ENCODE measurements around the gene CARNS1. TPM values are rescaled to one million over a fixed set of nuclear protein-coding genes. Genes with fewer than 3 reads are reported as not detected.

The CARNS1 gene
- total and polyA plus RNA-seq, 3 donors from 2014 or later, result 0.74 to 1.6 (median 1.3) TPM

- TF ChIP-seq CTCF (IDR thresholded peaks at IDR 0.05), result no peak
- no peak for TF ChIP-seq POLR2A (IDR thresholded peaks at IDR 0.05)
- no peak for DNase-seq
- intact Hi-C loops (cut with DNase I; ENCODE audit: low total_unique reads), result no loop called here
- Histone ChIP-seq H3K9me3 (no peaks in the 10 kb centered on the region), H3K36me3 (ENCODE audit: low read depth, missing control alignments) (no peaks in the 10 kb centered on the region), H3K4me3 (no peak overlapping the region), H3K4me1 (peaks cover 5% of the 10 kb centered on the region), H3K27me3 (no peaks in the 10 kb centered on the region), H3K27ac (no peak overlapping the region)
- 77 to 79% methylated on average over 5 of the region's 5 CpGs for WGBS, 2 donors
Measured at GRCh38 chr11:67445515-67445914, 30.0 kb downstream of the CARNS1 start.

GRCh38 chr11:67448220-67448609 is 32.7 kb downstream of the CARNS1 start:
- no peak for DNase-seq
- Histone ChIP-seq H3K27ac (no peak overlapping the region), H3K27me3 (no peaks in the 10 kb centered on the region), H3K4me3 (no peak overlapping the region), H3K4me1 (no peaks in the 10 kb centered on the region), H3K9me3 (no peaks in the 10 kb centered on the region), H3K36me3 (ENCODE audit: low read depth, missing control alignments) (no peaks in the 10 kb centered on the region)
- whole genome bisulfite sequencing, 2 donors, result 94 to 96% methylated on average over 6 to 7 of the region's 7 CpGs
- intact Hi-C loops (cut with DNase I; ENCODE audit: low total_unique reads), result no loop called here
- TF ChIP-seq POLR2A (IDR thresholded peaks at IDR 0.05) (no peak), CTCF (IDR thresholded peaks at IDR 0.05) (no peak)

- no peaks in the 10 kb centered on the region for H3K4me1 ChIP-seq
Measured at GRCh38 chr11:67449116-67449844, 33.8 kb downstream of the CARNS1 start.

GRCh38 chr11:67450796-67451657 is 35.5 kb downstream of the CARNS1 start:
- Histone ChIP-seq H3K4me1 (no peaks in the 10 kb centered on the region), H3K27ac (no peak overlapping the region), H3K9me3 (no peaks in the 10 kb centered on the region), H3K36me3 (ENCODE audit: low read depth, missing control alignments) (no peaks in the 10 kb centered on the region), H3K4me3 (no peak overlapping the region), H3K27me3 (no peaks in the 10 kb centered on the region)
- TF ChIP-seq CTCF (IDR thresholded peaks at IDR 0.05) (no peak), POLR2A (IDR thresholded peaks at IDR 0.05) (no peak)
- intact Hi-C loops (cut with DNase I; ENCODE audit: low total_unique reads), result no loop called here
- WGBS, 2 donors, result 86 to 92% methylated on average over 8 to 25 of the region's 25 CpGs
- no peak for DNase-seq

More at GRCh38 chr11:67449116-67449844, 33.8 kb downstream of the CARNS1 start:
- intact Hi-C loops (cut with DNase I; ENCODE audit: low total_unique reads), result no loop called here
- H3K27ac ChIP-seq, result no peak overlapping the region
- no peaks in the 10 kb centered on the region for H3K27me3 ChIP-seq
- no peak for DNase-seq
- no peaks in the 10 kb centered on the region for H3K9me3 ChIP-seq
- TF ChIP-seq POLR2A (IDR thresholded peaks at IDR 0.05), result no peak
- no peak for TF ChIP-seq CTCF (IDR thresholded peaks at IDR 0.05)
- H3K36me3 ChIP-seq (ENCODE audit: low read depth, missing control alignments), result no peaks in the 10 kb centered on the region
- 72 to 73% methylated on average over 9 of the region's 9 CpGs for WGBS, 2 donors
- H3K4me3 ChIP-seq, result no peak overlapping the region

All from testis (tissue), 3 donors.